ENCODE results near the gene TEX28.
"Not testable (repeated sequence)": the region's sequence is repeated elsewhere in the genome, so short reads cannot be mapped to it uniquely, and the experiment has no call there.

The TEX28 gene

GRCh38 chrX:154296731-154297130, 1.8 kb upstream of the TEX28 start:
- no peak for TF ChIP-seq SIN3A (IDR thresholded peaks at IDR 0.05; ENCODE audit: borderline replicate concordance, insufficient read depth, low read length)
- TF ChIP-seq FOXP2 (optimal IDR thresholded peaks at IDR 0.05; ENCODE audit: borderline replicate concordance, extremely low read depth, extremely low read length, insufficient read depth): no peak
- TF ChIP-seq TAF1 (IDR thresholded peaks at IDR 0.05; ENCODE audit: borderline replicate concordance, insufficient read depth, low read length): no peak
- TF ChIP-seq REST (IDR thresholded peaks at IDR 0.05; ENCODE audit: insufficient read depth in 1 of 2, low read depth in 2 of 2, low read length in 2 of 2): no peak
- no peak for TF ChIP-seq POLR2AphosphoS5 (IDR thresholded peaks at IDR 0.05; ENCODE audit: low read depth, low read length)

GRCh38 chrX:154295664-154296310, 863 bp upstream of the TEX28 start, which contains the start of gene TKTL1:
Gene TKTL1, plus strand, starts transcription at chrX:154295795. Its CDS starts 65 bp downstream, at chrX:154295860.
- TF ChIP-seq REST (IDR thresholded peaks at IDR 0.05; ENCODE audit: insufficient read depth in 1 of 2, low read depth in 2 of 2, low read length in 2 of 2): no peak
- TF ChIP-seq POLR2AphosphoS5 (IDR thresholded peaks at IDR 0.05; ENCODE audit: low read depth, low read length): no peak
- TF ChIP-seq FOXP2 (optimal IDR thresholded peaks at IDR 0.05; ENCODE audit: borderline replicate concordance, extremely low read depth, extremely low read length, insufficient read depth): no peak
- TF ChIP-seq TAF1 (IDR thresholded peaks at IDR 0.05; ENCODE audit: borderline replicate concordance, insufficient read depth, low read length): no peak
- TF ChIP-seq SIN3A (IDR thresholded peaks at IDR 0.05; ENCODE audit: borderline replicate concordance, insufficient read depth, low read length): no peak

- TF ChIP-seq REST (IDR thresholded peaks at IDR 0.05; ENCODE audit: insufficient read depth in 1 of 2, low read depth in 2 of 2, low read length in 2 of 2); FOXP2 (optimal IDR thresholded peaks at IDR 0.05; ENCODE audit: borderline replicate concordance, extremely low read depth, extremely low read length, insufficient read depth); POLR2AphosphoS5 (IDR thresholded peaks at IDR 0.05; ENCODE audit: low read depth, low read length): not testable (repeated sequence)
Measured at GRCh38 chrX:154257282-154257681, 37.6 kb downstream of the TEX28 start, which contains the start of gene OPN1MW3. Gene OPN1MW3, plus strand, starts transcription at chrX:154257582. Its CDS starts 38 bp downstream, at chrX:154257620.
